ENCODE results near the gene SLC44A2.
"Not testable (repeated sequence)": the region's sequence is repeated elsewhere in the genome, so short reads cannot be mapped to it uniquely, and the experiment has no call there.

SLC44A2 gene

DNA sequence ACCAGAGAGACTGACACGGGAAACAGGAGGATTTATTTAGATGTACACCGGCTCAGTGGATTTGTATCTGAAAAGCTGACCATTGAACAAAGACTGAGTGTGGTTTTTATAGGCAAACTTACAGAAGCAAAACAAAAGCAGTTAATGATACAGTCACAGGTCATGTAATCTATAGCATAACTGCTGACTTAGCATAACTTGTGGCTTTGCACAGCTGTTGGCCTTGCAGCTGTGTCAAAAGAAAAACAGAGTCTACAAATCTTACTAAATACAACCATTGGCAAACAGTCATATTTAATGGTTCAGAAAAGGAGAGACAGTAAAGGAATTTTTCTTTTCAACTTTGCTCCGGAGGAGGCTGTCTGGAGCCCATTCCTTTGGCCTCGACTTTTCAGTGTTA lies 26.5 kb downstream of the SLC44A2 start:
- no peak for DNase-seq (ENCODE audit: low read depth)

DNA sequence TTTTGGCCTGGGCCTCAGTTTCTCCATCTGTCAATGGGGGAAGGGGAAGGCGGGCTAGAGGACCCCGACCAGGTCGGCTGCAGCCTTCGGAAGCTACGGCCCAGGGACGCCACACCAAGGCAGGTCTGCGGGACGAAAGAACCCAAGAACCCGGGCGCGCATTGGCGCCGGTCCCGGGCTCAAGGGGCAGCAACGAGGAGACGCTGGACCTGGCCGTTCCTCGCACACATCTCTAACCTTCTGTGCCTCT lies 28.1 kb downstream of the SLC44A2 start:
- DNase-seq (ENCODE audit: low read depth), result no peak

DNA sequence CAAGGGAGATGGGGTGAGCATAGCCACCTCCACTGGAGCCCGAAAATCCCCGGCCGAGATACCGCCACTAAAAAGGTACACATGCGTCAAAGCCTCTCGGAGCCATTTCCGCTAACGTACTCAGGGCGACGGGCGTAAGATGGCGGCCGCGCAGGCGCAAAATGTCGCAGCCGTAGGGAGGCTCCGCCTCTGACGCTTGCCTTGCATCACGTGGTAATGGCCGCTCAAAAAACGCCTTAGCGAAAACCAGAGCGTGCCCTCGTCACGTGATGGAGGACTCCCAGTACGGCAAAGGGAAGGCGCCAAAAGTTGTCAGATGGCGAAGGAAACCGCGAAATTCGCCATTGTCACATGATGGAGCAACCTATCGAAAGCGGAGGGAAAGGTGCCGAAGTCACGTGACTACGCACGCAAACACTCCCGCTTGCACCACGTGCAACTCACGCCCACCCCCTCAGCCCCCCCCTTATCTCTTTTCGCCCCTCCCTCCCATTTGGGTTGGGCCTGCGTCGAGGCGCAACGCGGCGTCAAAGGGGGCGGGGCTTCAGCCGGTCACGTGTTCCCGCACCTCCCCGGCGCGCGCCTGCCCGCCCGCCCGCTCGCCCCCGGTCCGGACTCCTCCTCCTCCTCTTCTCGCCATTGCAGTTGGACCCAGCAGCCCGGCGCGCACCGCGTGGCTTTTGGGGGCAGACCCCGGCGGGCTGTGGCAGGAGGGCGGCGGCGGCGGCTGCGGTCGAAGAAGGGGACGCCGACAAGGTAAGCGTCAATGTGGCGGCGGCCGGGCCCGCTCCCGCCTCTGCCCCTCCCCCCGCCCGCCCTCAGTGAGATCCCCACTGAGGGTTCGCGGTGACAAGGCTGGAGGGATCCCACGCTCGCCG lies 28.6 kb downstream of the SLC44A2 start, which contains the start of gene ILF3:
TSS of gene ILF3 (plus strand) at position 615 of the 878 bp plus-strand sequence. CDS start 16,260 bp downstream, outside the sequence.
- peak; percentile 99 for DNase-seq (ENCODE audit: low read depth)

DNA sequence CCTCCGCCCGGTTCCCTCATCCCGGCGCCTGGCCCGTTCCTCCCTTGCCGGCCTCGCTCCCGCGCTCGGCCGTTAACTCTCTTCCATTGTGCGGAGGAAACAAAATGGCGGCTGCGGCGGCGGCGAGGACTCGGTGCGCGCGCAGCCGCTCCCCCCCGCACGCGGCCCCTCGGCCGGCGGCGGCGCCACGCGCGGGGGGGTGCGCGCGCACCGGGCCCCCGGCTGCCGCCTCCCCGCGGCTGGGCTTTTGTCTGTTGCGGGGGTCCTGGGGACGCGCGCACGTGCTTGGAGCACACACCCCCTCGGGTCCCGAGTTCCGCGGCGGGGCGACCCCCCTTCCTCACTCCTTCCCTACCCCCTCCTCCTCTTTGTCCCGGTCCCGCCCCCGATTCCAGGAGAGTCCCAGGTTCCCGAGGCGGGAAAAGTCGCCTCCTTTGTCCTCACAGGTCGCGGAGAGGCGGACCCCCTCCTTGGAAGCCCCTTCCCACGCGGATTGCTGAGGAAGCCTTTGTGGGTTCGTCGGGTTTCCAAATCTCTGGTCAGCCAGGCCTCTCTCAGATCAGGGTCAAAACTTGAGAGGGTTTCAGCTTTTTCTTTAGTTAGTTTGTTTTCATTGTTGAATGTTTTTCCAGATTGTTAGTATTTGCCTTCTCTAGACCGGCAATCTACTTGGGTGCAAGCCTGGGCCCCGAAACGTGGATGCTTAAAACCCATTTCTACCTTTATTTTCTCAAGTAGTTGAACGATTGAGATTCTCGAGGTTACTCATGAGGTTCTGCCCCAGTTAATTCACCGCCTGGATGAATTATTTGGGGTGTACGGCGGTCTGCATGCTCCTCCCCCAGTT lies 29.5 kb downstream of the SLC44A2 start:
- DNase-seq (ENCODE audit: low read depth), result peak; percentile 55

DNA sequence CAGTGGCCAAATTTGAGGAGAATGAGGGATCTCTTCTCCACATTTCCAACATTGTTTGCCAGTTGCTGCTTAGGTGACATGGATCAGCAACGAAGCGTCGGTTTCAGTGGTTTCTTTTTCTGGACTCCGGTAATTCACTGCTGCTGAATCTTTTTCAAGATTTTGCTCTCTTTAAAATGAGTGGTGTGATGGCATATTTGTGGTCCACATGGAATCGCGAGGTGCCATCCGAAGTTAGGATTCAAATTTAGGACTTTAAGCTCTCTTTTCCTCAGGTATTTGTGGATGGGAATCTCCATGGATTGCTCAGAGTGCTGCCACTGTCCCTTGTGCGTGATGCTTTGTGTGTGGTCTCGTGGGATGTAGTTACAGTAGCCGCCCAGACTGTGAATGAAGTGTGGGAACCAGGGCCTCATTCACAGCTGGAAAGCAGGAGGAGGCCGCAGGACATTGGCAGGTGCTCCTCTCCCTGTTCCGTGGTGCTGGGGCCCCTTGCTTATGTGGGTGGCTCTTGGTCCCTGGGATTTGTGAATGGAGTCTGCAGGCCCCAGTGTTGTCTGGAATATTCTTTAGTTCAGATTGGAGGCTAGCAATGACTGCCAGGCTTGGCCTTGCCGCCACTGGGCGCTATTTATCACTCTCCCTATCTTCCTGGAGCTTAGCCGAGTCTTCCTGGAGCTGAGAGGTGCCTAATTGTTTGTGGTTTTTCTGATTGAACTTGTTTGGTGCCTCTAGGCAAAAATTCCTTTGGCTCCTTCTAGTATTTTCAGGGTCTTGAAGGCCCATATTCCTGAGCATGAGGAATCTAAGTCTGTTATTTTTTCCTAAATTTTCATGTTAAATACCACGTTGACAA lies 30.3 kb downstream of the SLC44A2 start:
- no peak for DNase-seq (ENCODE audit: low read depth)

DNA sequence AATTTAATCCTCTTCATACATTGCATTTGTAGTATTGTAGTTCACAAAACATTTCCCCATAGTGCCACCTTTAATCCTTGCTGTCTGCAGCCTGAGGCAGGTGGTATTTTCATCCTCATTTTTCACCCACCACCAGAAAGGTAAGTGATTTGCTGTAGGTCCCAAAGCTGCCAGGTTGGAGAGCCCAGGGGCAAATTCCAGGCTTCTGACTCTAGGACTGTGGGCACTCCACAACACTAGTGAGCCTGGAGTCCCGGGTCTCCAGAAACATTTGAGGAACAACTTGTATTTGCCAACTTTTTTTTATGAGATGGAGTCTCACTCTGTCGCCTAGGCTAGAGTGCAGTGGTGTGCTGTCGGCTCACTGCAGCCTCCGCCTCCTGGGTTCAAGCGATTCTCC lies 35.0 kb downstream of the SLC44A2 start:
- no peak for DNase-seq (ENCODE audit: low read depth)

DNA sequence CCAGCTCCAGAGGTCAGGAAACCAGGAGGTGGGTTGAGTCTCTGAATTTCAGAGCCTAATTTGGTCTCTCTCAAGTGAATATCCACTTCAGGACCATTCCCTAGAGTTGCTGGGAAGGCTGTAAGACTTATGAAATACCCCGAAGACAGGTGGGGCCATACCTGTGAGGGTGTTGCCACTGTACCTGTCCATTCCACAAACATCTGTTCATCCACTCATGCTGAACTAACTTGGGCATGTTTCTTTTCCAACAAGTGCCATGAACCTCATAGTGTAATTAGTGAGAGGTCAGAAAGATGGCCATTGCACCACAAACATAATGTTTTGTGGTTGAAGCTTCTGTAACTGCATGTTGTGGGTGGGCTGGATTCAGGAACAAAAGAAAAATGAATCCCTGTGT lies 36.6 kb downstream of the SLC44A2 start:
- DNase-seq (ENCODE audit: low read depth), result no peak

DNA sequence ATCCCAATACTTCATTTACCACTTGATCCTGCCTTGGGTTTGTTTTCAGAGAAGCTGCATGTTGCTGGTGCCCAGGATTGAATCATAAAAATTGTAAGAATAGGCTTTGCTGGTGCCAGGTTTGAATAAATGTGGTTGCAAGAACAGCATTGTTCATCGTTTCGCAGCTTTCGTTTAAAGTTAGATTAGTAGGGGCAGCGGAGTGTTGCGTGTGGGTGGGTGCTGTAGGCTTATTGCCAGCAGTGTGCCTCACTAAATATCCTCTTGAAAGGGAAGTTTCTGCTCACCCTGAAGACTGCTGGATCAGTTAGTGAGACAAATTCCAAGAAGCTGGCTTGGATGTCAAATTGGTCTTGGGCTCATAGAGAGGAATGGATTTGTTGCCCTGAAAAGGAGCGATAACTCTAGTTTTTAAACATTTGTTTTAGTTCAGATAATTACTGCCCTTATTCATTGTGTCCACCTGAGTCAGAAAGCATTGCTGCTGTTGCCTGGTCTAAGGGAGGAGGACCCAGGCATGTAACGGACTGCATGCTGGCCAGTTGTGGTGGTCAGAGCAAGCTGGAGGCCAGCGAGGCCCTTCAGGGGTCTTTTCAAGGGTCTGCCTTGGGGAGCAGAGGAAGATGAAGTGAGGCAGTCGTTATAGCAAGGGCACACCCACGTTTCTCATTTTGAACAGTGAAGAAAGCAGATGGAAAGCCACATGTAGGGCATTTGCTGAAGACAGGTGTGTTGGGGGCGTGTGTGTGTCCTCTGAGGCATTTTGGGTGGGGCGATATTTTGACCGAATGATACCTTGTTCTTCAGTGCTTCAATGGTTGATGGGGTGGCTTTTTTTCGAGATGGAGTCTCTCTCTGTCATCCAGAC lies 37.3 kb downstream of the SLC44A2 start:
- no peak for DNase-seq (ENCODE audit: low read depth)

DNA sequence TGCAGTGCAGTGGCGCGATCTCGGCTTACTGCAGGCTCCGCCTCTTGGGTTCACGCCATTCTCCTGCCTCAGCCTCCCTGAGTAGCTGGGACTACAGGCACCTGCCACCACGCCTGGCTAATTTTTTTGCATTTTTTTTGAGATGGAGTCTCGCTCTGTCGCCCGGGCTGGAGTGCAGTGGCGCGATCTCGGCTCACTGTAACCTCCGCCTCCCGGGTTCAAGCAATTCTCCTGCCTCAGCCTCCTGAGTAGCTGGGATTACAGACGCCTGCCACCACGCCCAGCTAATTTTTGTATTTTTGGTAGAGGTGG lies 37.9 kb downstream of the SLC44A2 start:
- not testable (repeated sequence) for DNase-seq (ENCODE audit: low read depth)

DNA sequence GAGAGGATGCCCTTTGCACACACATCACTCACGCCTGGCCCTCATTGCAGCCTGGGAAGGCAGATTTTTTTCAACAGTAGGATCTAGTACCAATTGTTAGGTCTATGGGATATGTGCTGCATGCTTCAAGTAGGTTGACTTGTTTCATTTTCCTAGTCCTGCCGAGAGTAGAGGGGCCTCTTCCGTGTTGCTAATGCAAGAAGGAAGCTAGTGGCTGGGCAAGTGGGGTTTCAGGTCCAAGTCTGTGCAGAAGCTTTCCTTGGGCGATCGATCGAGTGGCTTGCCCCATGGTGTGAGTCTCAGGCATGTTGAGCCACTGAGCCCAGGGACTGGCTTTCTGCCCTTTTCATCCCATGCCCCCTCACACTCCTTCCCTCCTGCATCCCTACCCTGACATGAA lies 42.5 kb downstream of the SLC44A2 start:
- no peak for DNase-seq (ENCODE audit: low read depth)

DNA sequence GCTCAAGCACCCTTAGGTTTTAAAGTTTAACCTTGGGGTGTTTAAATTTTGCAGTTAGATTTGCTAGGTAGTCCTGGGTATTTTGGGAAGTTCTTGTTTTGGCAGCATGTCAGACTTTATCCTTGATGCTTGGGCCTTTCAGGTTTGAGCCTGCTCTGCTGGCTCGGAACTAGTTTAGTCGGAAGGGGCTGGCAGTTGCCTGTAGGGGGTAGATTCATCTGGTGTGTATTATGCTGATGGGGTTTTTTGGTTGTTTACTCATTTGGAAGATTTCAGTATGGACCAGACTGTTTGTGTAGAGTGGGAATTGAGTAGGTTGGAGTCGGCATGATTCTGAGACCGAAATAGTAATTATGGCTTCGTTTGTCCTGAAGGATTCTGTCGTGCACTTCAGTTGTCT lies 43.9 kb downstream of the SLC44A2 start:
- DNase-seq (ENCODE audit: low read depth), result no peak

DNA sequence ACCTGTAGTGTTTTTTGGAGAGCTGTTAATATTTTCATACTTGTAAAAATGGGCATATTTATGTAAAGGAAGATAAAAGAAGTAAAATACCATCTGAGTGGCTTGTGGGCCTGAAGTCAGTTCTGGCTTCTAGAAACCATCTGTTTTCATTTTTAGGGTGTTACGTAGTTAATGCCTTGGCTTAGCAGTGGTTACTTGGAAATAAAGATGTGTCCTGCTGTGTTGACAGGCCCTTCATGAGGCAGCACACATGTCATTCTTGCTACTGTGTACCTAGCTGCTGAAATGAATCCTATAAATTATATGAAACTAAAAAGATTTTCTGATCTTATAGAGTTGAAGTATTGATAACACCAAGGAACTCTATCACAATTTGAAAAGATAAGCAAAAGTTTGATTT lies 44.8 kb downstream of the SLC44A2 start:
- no peak for DNase-seq (ENCODE audit: low read depth)

DNA sequence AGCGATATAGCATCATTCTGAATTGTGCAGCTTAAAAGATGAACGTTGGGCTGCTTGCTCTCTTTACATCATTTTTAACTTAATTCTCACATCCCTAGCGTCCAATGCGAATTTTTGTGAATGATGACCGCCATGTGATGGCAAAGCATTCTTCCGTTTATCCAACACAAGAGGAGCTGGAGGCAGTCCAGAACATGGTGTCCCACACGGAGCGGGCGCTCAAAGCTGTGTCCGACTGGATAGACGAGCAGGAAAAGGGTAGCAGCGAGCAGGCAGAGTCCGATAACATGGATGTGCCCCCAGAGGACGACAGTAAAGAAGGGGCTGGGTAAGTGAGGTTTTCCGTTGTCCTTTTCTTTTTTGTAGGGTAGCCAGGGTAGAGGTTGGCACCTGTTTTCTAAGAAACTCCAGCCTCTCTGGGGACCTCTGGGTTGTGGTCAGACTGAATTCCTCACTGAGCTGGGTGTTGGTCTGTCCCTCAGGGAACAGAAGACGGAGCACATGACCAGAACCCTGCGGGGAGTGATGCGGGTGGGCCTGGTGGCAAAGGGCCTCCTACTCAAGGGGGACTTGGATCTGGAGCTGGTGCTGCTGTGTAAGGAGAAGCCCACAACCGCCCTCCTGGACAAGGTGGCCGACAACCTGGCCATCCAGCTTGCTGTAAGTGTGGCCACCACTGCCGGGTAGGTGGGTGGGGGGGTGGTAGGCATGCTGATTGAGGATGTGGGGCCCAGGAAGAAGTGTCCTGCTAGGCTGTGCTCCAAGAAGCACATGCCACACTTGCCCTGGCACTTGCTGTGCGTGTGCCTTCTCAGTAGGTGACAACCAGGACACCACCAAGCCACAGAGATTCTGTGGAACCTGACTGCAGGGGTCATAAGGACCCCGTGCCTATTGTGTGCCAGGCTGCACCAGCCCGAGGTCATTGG lies 45.8 kb downstream of the SLC44A2 start:
- DNase-seq (ENCODE audit: low read depth), result no peak

DNA sequence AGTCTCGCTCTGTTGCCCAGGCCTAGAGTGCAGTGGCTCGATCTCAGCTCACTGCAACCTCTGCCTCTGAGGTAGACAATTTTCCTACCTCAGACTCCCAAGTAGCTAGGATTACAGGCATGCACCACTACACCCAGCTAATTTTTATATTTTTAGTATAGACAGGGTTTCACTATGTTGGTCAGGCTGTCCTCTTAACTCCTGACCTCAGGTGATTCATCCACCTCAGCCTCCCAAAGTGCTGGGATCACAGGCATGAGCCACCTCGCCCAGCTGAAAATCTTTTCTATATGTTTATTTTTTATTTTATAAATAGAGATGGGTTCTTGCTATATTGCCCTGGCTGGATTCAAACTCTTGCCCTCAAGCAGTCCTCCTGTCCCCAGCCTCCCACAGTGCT lies 46.6 kb downstream of the SLC44A2 start:
- not testable (repeated sequence) for DNase-seq (ENCODE audit: low read depth)

DNA sequence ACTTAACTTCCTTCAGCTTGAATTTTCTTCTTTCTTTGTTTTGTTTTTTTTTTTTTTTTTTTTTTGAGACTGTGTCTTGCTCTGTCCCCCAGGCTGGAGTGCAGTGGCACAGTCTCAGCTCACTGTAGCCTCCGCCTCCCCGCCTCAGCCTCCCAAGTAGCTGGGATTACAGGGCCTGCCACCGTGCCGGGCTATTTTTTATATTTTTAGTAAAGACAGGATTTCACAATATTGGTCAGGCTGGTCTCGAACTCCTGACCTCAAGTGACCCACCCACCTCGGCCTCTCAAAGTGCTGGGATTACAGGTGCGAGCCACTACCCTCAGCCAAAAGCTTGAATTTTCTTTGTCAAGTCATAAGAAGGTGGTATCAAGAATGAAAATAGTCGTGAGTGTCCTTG lies 49.9 kb downstream of the SLC44A2 start:
- DNase-seq (ENCODE audit: low read depth), result not testable (repeated sequence)

DNA sequence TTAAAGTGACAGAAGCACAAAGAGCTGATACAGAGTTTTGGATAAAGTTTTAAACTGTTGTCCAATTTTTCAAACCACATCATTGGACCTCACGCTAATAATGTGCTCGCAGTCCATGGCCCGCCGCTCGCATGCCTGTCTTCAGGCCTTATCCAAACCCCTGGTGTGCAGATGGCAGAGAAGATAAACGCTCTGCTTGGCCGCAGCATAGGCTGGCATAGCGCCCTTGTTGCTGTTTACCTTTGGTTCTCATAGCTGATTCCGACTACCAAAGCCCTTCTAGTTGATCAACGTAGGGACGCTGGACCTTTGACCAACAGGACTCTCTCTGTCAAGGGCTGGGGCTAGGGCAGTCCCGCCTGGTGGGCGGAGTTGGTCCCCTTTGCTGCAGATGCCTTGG lies 52.4 kb downstream of the SLC44A2 start:
- no peak for DNase-seq (ENCODE audit: low read depth)

DNA sequence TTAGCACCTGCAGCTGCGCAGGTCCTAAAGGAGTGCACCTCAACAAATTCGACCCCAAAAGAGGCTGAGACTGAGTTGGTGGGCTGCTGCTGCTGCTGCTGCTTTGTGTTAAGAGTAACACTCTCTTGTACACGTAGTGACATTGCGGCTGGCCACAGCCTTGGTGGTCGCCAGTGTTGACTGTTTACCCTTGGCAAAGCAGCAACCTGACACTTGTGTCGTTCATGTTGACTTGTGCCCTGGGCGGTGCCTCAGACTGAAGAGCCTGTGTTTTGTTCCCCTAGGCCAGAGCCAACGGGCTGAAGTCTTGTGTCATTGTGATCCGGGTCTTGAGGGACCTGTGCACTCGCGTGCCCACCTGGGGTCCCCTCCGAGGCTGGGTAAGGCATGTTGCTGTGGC lies 53.5 kb downstream of the SLC44A2 start:
- DNase-seq (ENCODE audit: low read depth), result no peak

DNA sequence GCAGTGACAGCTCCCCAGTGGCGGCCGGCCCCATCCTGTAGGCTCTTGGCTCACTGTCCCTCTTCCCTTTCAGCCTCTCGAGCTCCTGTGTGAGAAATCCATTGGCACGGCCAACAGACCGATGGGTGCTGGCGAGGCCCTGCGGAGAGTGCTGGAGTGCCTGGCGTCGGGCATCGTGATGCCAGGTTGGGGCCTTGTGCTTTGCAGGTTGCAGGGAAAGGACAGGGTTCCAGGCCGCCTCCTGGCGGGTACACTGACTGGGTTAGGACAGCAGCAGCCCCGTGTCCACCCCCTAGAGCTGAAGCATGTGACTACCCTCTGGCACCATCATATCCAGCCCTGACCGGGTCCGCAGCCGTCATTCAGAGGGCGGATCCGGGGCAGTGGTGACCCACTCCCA lies 54.4 kb downstream of the SLC44A2 start:
- DNase-seq (ENCODE audit: low read depth), result no peak

DNA sequence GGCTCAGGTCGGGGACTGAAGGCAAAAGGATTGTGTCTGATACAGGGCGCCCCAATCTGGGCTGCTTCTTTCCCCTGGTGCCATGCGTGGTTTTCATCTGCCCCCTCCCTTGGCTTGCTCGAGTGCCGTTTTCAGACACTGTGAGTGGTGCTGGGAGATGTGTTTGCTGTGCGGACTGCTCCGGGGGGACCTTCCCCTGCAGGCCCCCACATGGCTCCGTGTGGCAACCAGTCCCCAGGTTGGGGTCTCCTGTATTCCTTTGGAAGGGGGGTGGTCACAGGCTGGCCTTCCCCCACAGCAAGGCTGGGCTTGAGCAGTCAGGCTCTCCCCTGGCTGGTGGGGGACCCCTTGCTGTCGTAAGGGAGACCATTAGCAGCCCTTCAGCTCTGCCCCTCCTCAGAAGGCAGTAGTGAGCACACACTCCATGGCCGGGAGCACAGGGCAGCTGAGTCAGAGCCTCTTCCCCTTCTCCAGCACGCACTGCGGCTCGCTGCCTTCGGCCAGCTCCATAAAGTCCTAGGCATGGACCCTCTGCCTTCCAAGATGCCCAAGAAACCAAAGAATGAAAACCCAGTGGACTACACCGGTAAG lies 55.3 kb downstream of the SLC44A2 start:
- no peak for DNase-seq (ENCODE audit: low read depth)

DNA sequence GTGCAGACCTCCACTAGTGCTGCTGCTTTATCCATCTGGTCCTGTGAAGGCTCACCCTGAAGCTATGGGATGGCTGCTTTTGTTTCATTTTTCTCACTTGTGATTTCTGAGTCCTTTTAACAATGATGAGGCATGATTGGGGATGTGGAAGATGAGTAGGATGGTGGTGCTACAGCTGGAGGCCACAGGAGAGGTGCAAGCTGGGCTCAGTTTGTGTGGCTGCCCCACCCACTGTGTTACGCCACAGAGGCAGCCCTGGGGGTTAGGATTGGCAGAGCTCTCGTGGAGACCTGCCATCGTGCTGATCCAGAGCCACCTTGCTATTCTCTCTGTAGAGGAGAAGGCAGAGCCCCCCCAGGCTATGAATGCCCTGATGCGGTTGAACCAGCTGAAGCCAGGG lies 56.3 kb downstream of the SLC44A2 start:
- DNase-seq (ENCODE audit: low read depth), result no peak
